Left renal pelvis (tissue), 4 donors: Measurements from ENCODE around the gene IDH1. TPM values are rescaled to one million over a fixed set of nuclear protein-coding genes. Genes with fewer than 3 reads are reported as not detected.
"Not testable (repeated sequence)": the region's sequence is repeated elsewhere in the genome, so short reads cannot be mapped to it uniquely, and the experiment has no call there.

Experiments used
- DNase-seq, 4 donors: peaks; one replicate each; pipeline ENCODE4 v3.0.0-alpha.2; 2013; ENCODE audit warnings: low read depth in 4 of 4, low spot score in 3 of 4
- polyA plus RNA-seq, 4 donors: library from polyadenylated mRNA; unstranded; fragments of 120-200 nt; gene quantifications; one replicate each; pipeline ENCODE4 v1.2.1, GENCODE V29; 2013; ENCODE audit not compliant: insufficient read length in 4 of 4

IDH1 gene
- polyA plus RNA-seq, 4 donors, result 64.4 to 117 (median 100) TPM

DNA sequence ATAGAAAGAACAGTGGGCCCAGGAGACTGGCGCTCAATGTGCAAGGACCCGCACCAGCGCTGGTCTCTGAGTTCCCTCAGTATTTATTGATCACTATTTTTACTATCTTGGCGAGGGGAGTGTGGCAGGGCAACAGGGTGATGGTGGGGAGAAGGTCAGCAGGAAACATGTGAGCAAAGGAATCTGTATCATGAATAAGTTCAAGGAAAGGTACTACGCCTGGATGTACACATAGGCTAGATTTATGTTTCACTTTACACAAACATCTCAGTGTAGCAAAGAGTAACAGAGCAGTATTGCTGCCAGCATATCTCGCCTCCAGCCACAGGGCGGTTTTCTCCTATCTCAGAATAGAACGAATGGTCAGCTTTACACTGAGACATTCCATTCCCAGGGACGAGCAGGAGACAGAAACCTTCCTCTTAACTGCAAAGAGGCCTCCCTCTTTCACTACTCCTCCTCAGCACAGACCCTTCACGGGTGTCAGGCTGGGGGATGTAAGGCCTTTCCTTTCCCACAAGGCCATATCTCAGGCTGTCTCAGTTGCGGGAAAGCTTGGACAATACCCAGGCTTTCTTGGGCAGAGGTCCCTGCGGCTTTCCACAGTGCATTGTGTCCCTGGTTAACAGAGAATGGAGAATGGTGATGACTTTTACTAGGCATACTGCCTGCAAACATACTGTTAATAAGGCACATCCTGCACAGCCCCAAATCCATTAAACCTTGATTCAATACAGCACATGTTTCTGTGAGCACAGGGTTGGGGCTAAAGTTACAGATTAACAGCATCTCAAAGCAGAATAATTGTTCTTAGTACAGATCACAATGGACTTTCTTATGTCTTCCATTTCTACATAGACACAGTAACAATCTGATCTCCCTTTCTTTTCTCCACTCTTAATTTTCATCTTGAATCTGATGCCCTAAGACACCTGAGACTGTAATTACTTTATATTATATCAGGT lies 2.3 kb upstream of the IDH1 start:
- not testable (repeated sequence) for DNase-seq

DNA sequence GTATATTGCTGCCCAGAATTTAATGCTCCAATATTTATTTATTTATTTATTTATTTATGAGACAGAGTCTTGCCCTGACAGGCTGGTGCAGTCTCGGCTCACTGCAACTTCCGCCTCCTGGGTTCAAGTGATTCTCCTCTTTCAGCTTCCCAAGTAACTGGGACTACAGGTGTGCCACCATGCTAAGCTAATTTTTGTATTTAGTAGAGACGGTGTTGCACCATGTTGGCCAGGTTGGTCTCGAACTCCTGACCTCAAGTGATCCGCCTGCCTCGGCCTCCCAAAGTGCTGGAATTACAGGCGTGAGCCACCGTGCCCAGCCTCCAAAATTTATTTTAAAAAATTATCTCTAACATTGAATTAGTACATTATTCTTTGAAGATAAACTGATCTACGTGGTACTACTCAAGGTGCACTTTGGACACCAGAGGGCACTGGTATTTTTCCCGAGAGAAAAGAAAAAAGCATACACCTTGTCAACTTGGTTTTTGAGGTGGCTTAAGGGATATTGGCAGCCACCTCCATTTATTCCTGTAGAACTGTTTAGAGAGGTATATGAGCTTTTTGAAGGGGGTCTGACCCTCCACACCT lies 1.4 kb upstream of the IDH1 start:
- DNase-seq, result no peak

DNA sequence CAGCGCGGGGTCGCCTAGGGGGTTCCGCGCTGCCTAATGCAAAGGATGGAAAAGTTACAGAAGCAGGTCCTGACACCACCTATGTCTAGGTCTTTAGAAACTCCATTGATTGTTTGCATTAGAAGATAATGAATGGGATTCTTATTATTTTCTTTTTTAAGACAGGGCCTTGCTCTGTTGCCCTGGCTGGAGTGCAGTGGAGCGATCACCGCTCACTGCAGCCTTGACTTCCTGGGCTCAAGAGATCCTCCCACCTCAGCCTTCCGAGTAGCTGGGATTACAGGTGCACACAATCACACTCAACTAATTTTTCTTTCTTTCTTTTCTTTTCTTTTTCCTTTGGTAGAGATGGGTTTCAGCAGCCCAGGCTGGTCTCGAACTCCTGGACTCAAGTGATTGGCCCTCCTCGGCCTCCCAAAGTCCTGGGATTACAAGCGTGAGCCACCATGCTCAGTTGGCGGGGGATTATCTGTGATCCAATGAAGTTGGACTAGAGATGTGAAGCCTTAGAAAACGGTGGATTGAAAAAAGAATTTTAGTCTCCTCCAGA lies 761 bp upstream of the IDH1 start:
- no peak for DNase-seq

DNA sequence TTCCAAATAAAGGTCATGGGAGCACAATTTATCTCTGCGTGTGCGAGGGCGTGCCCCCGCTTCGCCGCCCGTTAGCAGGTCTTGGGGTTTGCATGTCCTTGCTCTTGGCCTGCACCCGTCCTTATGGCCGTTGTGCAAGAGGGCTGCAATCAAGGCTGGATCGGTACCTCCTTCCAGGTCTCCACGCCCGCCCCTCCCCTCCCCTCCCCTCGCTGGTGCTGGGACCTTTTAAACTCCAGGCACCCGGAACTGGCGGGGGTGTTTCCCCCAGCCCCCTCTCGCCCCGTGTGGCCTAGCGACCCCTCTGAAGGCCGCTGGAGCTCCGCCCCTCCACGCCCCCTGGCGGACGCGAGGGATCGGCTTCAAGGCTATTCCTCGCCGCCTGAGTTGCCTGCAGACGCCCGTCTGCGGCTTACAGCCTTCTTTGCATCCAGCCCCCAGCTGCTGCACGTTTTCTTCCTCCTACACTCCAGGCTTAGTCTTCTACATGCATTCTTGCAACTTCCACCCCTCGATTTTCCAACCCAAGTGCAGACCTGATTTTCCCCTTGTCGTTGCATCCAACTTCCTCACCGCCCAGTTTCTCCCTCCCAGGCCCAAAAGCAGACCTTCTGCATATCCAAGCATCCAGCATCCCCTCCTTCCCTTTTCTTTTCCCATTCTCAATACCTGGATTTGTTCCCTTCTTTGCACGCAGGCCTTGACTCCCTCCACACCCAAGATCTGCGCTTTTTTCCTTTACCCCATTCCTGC lies 577 bp downstream of the IDH1 start:
- peak; percentile 62 to 72 (median 68) for DNase-seq

DNA sequence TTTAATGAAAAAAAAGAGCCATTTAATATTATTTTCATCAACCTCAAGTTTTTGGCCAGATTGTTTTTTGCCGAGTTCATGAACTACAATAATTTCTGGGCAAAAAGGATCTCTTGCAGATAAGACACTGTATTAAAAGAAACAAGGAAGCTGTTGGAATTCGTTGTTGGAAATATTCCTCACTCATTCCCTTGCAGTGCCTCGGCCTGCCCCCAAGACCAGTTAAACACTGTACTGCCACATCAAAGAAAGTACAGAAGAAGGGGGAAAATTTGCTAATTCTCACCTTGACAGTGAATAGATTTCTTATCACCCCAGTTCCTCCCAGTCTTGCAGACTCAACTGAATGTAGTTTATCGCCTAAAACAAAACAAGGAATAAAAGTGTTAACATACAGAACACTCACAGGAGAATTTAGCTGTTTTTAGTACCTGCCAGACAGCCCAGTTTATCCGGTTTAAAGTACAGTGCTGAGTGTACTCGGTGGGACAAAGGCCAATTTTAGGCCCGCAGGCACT lies 1.2 kb downstream of the IDH1 start:
- DNase-seq, result no peak

DNA sequence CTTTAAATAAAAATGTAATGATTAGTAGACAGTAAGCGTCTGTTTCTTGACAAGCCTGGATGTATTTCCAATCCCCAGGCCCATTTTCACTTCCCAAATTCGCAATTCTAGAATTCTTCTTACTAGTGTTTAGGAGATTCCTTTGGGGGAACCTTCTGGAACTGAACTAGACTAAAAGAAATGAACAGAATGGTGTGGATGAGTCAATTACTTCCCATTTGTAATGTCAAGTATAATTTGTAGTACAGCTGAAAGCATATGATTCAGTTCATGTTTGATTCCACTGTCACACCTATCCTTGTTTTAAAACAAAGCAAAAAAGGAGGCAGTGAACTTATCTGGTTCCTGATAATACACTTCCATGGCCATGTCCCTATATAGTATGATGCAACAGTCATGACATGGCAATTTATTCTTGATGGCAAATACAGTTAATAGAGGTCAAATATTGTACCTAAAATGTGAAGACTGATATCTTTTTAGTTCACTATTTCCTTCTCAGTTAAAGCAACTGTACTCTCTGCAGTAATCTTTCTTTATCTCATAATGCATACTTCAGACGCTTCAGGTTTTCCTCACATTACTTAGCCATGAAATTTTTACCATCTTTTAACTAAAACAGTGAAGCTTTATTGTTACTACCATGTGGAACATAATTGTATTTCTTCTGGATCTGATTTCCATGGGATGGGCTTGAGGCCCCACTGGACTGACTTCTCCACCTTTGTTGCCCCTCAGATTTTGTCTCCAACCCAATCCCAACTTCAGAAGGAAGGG lies 2.0 kb downstream of the IDH1 start:
- no peak for DNase-seq

DNA sequence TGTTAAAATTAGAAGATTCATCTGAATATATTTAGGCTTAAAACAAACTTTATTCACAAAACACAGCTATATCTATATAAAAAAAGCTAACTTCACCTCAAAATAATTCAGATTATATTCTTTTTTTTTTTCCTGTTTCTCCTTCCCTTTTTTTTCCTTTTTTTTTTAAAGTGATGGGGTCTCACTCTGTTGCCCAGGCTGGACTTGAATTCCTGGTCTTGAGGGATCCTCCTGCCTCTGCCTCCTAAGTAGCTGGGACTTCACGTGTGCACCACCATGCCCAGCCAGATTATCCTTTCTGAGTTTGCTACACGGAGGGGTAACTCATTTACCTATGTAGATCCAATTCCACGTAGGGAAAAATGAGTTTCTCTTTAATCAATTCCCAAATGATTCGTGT lies 3.8 kb downstream of the IDH1 start:
- DNase-seq, result no peak

DNA sequence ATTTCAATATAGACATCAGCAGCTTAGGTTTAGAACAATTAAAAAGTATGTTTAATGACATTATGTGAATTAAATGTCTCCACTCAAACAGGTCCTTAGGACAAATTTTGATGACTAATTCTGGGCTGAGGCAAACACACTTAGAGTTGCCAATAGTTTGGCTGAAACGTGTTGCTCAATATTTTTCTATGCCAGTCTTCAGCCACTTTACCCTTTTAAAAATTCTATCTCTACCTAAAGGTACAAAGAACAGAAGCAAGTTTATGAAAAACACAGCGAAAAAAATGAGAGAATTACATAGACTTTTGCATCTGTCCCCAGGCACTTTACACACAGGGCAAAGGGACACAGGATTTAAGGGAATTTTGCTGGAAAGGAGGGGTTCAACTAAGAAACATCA lies 4.5 kb downstream of the IDH1 start:
- DNase-seq, result no peak

DNA sequence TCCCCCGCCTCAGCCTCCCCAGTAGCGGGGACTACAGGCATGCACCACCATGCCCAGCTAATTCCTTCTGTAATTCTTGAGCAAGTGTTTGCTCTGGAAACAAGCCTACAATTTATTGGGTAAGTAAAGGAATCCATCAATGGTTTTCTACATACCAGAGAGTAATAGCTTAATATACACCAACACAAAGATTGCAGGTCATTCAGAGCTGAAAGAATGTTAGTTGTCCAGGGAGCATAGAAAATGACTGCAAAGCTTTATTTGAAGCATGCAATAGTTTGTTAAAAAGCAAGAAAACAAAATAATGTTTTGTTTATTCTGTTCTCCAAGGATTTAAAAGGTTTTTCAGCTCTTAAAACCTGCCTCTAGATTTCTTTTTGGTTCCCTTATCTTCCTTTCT lies 5.6 kb downstream of the IDH1 start:
- DNase-seq, result no peak

DNA sequence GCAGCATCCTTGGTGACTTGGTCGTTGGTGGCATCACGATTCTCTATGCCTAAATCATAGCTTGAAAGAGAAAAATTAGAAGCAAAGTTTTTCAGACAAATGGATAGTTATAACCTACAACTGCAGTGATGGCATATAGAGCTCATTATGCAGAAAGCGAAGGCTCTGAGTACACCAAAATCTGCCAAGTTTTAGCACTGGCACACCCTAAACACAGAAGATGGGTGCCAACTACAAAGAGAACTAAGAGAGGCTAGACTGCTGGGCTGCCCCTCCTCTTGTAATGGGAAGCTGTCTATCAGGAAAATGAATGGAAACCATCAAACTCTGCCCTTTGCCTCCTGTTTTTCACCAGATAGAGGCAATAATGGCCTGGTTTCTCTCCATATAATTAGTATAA lies 6.3 kb downstream of the IDH1 start:
- DNase-seq, result no peak

DNA sequence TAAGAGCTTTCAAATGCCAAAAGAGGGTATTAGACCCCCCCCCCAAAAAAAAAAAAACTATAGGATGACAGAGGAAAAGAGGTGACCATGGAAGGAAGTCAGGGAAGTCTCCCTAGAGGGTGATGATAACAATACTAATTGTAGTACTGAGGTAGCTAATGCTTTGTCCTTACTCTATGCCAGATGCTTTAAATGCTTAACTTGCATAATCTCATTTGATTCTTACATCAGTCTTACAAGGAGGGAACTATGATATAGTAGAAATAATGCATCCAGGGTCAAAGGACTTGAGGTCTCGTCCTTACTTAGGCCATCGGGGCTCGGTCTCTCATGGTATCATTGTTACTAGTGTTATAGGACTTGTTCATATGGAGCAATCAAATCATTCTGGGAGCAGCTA lies 9.1 kb downstream of the IDH1 start:
- DNase-seq, result no peak

DNA sequence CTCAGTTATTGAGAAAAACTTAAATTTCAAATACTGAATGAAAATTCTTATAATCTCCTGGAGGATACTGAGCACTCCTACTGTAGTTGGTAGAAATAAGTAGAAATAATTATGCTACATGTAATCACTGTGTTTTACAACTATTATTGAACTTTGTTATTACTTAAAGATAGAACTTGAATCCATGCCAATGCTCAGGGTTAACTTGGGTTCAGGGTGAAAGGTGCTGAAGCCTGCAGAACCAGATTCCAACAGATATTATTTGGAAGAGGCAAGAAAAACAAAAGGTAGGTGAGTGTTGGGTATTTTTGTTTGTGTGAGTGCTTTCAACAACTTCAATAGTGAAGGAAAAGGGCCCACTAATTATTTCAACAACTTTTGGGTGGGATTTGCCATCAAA lies 10.4 kb downstream of the IDH1 start:
- no peak for DNase-seq

DNA sequence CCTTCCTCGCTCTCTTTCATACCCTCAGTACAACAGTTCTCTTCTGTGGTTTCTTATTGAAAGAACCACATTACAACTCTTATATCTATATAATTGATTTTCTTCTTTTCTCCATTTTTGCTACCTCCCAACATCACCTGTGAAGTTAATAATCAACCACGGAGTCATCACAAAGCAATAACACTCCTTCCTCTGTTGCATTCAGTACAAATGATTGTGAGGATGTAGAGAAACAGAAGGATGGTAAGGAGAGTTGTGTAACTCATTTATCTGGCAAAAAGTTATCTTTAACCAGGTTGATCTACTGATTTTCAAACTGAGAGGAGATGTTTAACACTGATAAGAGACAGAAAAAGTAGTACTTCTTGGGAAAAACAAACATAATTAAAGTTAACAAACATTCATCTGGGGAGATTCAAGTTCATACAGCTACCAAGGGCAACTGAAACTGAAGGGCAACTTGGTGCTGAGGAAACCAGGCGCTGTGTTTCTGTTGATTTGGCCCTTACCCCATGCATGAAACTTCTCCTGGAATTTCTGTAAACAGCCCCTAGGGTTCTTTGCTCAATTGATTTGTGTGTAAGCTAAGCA lies 14.2 kb downstream of the IDH1 start:
- no peak for DNase-seq

DNA sequence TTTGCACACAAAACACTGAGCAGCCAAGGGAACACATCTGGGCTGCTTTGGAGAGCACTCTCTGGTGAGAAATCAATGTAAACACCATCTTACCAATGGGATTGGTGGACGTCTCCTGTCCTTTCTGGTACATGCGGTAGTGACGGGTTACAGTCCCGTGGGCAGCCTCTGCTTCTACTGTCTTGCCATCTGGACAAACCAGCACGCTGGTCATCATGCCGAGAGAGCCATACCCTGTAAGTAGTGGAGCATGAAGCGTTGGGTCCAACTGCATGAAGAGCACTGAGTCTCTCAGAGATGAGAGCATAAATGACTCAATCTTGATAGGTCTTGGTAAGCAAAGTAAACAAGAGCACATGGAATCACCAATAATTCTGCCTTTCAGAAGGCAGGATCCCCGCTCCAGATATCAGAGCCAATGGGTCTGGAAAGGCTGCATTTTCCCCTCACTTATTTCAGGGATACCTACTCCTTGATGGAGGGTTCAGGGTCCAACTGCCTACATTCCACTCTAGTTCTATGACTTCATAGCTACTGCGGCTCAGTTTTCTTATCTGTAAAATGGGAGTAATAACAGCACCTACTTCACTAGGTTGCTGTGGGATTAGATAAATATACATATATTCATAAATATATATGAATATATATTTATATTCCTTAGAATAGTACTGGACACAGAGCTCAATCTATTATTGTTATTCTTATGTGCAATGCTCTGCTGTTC lies 14.9 kb downstream of the IDH1 start:
- DNase-seq, result no peak

DNA sequence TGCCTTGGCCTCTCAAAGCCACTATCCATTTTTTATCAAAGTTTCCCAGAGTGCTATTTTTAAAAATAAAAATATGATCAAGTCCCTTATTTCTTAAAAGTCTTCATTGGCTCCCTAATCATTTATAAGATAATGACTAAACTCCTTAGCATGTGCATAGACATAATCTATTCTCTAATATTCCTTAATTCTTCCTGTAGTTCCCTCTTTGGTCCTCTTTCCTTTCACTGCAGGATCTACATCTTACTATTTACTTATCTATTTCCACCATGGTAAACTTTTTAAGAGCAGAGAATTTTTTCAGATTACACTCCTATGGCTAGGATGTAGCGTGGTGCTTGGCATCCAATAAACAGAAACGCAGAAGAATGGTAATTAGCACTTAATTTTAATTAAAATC lies 19.0 kb downstream of the IDH1 start:
- DNase-seq, result no peak

DNA sequence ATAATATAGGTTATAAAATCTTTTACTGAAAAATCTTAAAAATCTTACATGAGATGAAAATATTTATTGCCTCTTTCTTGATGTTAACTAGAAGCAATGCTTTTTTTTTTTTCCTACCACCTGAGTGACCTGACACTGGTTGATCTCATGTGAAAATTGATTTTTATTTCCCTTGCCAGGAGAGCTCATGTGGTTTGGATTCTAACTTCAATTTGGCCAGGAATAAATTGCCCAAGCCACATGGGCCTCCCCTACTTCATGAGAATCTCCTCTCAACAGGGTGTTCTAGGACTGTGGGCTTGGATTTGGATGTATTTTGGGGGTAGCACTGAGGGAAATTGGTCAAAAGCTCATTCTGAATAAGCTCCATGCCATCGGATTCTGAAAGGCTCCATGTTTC lies 20.1 kb downstream of the IDH1 start:
- no peak for DNase-seq

DNA sequence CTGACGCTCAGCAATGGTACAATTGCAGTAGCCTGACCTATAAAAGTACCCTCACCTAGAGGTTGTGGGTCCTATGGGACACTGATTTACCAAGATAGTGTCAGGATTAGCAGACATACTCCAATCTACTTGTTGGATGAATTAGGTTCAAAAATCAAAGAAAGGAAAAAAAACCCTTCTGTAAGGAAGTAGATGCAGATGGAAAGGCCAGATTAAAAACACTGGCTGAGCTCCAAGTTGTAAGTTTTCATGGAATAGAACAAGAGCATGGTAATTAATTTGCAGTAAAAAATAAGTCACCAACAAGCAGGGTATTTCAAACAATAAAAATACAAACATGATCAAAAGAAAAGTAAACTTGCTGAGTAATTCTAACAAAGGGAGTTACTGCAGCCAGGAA lies 26.4 kb downstream of the IDH1 start:
- no peak for DNase-seq

DNA sequence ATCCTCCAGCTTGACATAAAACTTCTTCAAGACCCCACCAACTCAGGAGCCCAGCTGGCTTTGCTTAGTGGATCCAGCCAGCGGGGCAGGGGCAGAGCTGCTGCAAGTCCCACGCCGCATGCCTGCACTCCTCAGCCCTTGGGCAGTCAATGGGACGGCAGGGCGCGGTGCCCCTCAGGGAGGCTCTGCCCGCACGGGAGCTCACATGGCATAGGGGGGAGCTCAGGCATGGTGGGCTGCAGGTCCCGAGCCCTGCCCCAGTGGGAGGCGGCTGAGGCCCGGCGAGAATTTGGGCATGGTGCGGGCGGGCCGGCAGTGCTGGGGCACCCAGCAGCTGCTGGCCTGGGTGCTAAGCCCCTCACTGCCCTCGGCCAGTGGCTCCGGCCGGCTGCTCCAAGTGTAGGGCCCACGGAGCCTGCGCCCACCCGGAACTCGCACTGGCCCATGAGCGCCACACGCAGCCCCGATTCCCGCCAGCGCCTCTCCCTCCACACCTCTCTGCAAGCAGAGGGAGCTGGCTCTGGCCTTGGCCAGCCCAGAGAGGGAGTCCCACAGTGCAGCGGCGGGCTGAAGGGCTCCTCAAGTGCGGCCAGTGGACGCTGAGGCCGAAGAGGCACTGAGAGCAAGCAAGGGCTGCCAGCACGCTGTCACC lies 27.2 kb downstream of the IDH1 start:
- DNase-seq, result no peak

DNA sequence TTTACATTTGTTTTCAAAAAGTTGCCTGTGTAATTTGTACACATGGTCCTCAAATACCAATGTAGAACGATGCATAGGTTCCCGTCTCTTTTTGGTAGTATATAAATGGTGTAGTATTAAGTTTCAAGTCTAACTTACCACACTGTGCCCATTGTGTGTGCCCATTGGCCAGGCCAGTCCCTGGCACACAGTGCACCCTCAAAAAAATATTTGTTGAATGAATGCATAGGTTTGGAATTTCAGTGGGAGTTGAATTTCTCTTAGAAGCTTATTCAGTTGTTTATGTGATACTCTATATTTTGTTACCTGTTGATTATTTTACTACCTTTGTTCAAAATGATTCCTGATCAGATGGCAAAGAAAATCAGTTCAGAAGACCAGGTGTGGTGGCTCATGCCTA lies 30.1 kb downstream of the IDH1 start:
- DNase-seq, result no peak
